NK-92 treated with Interleukin-12 subunit alpha and Interleukin-12 subunit beta, amount 100 ng/mL, for 24 hours (cell line): ENCODE measurements around the gene RAD51B.
"Not testable (repeated sequence)": the region's sequence is repeated elsewhere in the genome, so short reads cannot be mapped to it uniquely, and the experiment has no call there.

Experiments
- DNase-seq: peaks from one replicate; lab custom pipeline; 2025; lab: John Stamatoyannopoulos, UW

Gene RAD51B

DNA sequence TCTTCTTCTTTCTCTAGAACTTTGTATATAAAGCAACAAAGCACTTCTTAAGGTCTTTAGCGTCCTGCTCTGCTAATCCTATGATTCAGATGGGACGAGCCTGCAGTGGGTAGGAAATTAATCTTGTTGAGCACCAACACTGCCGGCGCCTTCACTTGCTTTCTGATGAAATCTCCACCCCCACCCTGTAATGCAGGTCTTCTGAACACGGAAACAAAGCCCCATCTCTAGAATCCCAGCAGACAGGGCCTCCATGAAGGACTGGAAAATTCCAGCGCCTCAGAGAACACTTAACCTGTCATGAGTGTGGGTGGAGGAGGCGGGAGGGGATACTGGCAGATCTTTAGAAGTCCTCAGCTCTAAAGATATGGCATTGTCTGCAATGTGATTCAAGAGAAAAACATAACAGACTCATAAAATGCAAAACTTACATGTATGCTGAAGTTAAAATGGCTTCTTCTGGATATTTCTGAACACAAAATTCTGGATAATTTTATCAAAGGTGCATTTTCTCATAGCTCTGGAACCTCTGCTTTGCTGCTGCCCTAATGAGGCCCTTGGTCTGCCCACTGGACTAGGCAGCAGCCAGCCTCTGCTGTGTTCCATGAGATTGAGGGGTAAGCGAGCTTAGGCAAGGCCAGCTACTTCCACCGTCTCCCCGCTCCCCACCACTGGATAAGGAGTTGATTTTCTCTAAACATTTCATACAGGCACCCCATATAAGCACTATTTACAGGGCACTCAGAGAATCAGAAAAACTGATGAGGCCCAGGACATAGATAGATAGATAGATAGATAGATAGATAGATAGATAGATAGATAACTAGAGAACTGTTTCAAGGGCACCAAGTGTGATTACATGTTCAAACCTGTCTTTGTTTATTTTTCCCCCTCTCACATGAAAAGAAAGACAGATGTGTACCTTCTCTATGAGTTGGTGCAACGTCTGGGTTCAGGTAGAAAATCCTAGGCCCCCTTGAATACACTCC lies 930.2 kb downstream of the RAD51B start:
- DNase-seq = no peak

GRCh38 chr14:68752271-68753006 lies 932.9 kb downstream of the RAD51B start:
- DNase-seq = no peak

DNA sequence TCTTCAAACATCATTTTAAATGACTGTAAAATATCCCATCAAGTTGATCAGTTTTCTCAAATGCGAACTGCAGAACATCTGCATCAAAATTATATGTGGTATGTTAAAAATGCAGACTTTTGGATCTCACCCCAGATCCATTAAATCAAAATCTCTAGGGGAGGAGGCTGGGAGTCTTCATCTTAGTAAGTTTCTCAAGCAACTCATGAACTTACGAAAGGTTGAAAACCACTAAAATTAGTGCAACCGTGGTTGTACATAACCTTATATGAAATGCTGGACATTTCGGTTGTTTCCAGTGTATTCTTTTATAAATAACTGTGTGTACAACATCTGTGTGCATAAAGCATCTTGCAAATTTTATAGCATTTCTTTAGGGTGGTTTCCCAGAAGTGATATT lies 934.1 kb downstream of the RAD51B start:
- DNase-seq = no peak

- DNase-seq = no peak
Measured at GRCh38 chr14:68755016-68755353, 935.4 kb downstream of the RAD51B start.

GRCh38 chr14:68756000-68756481 lies 936.5 kb downstream of the RAD51B start:
- DNase-seq = no peak

DNA sequence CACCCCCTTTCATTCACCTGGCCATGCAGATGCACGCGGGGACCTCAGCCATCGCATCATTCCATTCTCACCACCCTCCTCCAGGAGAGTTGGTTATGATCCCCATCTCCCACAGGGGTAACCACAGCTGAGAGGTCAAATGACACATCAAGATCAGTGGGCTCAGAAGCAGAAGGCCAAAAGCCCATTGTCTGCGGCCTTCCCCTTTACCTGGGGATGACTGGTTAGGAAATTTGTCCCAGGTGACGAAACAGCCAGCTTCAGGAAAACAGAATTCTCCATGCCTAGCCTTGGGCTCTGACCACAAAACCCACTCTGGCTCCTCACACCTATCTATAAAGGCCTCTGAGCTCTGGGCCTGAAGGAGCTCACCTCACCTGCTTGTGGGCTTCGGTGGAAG lies 937.2 kb downstream of the RAD51B start:
- DNase-seq = no peak

- no peak for DNase-seq
Measured at GRCh38 chr14:68757618-68758081, 938.1 kb downstream of the RAD51B start.

DNA sequence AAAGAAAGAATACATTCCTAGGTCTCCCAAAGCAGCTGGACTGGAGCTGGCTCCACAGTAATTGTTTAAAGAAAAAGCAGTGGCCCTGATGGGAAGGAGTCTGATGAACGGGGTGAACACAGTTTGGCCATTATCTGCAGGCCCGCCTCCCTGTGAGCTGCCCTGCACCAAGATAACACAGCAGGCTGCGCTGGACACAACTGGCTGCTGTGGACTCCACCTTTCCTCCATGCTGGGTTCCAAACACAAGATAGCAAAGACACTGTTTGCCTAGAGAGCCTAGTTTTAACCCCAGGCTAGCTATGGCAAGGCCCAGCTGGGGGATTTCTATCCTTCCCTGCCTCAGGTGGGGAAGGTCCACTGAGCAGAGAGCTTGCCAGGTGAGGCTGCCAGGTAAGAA lies 938.7 kb downstream of the RAD51B start:
- no peak for DNase-seq

GRCh38 chr14:68759017-68759560 lies 939.5 kb downstream of the RAD51B start:
- no peak for DNase-seq

DNA sequence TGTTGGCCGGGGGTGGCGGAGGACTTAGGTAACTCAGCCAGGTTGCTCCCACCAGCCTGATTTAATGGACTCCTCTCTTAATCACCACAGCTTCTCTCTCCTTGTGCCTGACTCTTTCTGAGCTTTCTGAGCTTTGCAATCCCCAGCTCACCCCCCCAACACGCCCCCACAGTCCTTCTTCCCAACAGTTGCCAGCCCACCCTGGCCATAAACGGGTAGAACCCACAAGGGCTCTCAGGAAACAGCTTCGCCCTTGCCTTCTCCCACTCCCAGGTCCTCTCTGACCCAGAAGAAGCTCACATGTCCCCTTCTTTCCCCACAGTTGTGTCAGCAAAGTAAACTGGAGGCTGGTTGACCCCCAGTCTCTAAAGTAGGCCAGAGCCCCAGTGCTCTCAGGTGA lies 940.4 kb downstream of the RAD51B start:
- DNase-seq = no peak

- DNase-seq = no peak
Measured at GRCh38 chr14:68760761-68761160, 941.2 kb downstream of the RAD51B start.

GRCh38 chr14:68761391-68761790 lies 941.8 kb downstream of the RAD51B start:
- DNase-seq = no peak

DNA sequence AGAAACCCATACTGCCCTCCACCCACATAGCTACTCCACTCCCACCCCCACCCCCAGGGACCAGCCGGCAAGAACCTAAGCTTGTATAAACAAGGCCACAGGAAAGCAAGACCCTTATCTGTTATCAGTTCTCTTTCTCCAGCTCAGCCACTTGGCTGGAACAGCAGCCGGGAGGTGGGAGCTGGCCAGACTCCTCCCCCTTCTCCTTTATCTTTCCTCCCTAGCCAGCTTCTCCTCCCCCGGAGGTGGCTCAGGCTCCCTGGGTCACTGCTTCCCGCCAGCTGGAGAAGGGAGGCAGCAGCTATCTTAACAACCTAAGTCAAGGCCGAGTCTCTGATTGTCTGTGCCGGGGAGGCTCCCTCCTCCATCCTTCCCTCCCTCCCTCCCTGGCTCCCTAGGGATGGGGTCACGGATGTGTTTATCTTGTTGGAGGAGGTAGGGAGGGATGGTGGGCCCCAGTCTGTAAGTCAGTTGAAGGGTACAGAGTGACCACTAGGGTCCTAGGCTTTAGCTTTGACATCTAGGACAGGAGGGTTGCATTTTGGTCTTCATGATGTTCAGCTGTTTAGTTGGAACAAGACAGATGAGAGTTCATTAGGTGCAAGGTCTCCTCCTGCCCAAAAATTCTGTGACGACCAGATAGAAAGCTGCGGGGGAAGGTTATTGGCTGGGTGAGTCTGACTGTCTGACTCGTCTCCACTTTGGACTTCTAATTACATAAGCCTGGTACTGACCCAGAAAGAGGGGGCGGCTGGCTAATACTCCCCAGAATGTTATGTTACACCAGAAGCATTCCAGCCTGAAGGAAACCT lies 943.6 kb downstream of the RAD51B start:
- no peak for DNase-seq

DNA sequence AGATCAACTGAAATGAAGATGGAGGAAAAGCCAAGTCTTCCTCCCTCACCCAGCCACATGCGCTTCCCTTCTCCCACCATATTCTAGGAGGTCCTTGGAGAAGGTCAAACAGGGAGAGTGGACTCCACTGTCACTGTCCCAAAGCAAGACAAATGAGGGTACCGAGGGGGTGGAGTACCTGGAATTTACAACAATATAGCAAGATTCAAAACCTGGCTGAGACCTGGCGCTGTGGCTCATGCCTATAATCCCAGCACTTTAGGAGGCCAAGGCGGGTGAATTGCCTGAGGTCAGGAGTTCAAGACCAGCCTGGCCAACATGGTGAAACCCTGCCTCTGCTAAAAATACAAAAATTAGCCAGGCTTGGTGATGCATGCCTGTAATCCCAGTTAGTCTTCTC lies 944.3 kb downstream of the RAD51B start:
- not testable (repeated sequence) for DNase-seq

GRCh38 chr14:68766299-68767247 lies 947.0 kb downstream of the RAD51B start:
- DNase-seq = no peak

DNA sequence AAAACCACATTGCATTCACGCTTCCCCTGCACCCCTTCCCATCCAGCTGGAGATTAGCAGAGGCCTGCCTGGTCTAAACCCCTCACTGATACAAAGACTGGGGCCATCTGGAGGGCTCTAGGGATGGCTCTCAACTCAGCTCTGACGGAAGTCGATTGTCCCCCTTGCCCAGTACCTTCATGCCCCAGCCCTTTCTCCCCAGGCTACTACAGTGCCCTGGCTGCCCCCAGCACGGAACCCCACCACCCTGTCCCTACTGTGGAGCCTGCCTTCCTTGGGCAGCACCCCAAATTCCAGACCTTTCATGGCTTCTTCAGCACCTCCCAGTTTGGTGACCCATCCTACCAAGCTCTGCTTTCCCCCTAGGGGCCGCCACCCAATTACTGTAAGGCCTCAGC lies 947.7 kb downstream of the RAD51B start:
- DNase-seq = no peak

DNA sequence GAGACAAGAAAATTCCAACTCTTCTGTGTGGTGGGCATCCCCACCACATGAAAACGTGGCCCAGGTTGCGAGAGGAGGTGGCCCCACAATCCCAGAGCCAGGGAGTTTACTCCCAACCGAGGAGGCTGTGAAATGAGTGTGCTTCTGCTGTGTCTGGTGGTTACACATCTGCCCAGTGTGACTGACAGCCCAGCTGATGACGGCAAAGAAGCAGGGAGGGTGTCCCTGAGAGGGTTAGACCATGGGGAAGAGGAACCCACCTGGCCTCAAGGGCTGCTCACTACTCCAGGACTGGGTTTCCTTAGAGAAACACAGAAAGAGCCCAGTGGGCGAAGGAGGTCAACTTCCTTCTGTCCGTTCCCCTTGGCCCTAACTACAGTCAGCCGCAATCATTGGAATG lies 948.7 kb downstream of the RAD51B start:
- no peak for DNase-seq

DNA sequence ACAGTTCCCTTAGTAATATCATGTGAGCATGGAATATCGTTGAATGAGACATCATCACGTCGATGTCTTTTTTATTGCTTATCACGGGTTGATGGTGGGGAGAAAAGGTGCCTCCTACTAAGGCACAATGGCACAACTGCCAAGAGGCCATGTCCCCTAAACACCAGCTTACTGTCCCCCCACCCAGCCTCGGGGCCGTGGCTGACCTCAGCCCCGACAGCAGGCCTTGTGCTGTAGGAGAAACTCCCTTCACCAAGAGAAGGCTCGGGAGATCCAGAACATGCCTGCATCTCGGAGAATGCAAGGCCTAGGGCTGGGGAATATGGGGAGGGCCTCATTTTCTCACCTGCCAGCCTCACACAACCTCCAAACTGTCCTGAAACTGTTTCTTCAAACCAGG lies 950.5 kb downstream of the RAD51B start:
- DNase-seq = no peak

GRCh38 chr14:68770553-68771286 lies 951.1 kb downstream of the RAD51B start:
- DNase-seq = no peak

- DNase-seq = no peak
Measured at GRCh38 chr14:68771631-68772030, 952.1 kb downstream of the RAD51B start.
